Testis (tissue), 2 donors: Measurements from ENCODE around the gene TMEM208.

Source experiments
- POLR2A ChIP-seq: fragments of 450-650 bp; IDR thresholded peaks from one replicate; pipeline ENCODE4 v1.6.1; 2017; ENCODE audit warnings: antibody characterized with exemption, mild to moderate bottlenecking, moderate library complexity
- TF ChIP-seq, protein P1 (sequence below), 3 experiments: fragments of 450-650 bp in 2 of 3; fragments of 200-600 bp in 1 of 3; sonication (generic) in 1 of 3; IDR thresholded peaks; one replicate each; pipeline ENCODE4 v1.5.1; 2016 to 2019; ENCODE audit warnings: antibody characterized with exemption in 3 of 3, mild to moderate bottlenecking in 2 of 3, moderate library complexity in 1 of 3

DNA sequence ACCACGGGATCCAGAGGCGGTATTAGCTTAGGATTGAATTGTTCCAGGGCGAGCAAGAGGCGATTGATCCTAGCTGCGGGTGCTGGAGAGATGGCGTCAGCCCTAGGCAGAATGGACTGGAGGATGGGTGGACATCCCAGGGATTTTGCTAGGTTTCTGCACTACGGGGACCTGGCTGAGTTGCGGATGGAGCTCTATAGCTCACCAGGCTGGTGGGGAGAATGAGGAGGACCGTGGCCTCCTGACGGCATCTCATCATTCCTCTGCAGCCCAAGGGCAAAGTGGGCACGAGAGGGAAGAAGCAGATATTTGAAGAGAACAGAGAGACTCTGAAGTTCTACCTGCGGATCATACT lies 614 bp downstream of the TMEM208 start:
- no peak for TF ChIP-seq POLR2A
- TF ChIP-seq, protein P1, sequence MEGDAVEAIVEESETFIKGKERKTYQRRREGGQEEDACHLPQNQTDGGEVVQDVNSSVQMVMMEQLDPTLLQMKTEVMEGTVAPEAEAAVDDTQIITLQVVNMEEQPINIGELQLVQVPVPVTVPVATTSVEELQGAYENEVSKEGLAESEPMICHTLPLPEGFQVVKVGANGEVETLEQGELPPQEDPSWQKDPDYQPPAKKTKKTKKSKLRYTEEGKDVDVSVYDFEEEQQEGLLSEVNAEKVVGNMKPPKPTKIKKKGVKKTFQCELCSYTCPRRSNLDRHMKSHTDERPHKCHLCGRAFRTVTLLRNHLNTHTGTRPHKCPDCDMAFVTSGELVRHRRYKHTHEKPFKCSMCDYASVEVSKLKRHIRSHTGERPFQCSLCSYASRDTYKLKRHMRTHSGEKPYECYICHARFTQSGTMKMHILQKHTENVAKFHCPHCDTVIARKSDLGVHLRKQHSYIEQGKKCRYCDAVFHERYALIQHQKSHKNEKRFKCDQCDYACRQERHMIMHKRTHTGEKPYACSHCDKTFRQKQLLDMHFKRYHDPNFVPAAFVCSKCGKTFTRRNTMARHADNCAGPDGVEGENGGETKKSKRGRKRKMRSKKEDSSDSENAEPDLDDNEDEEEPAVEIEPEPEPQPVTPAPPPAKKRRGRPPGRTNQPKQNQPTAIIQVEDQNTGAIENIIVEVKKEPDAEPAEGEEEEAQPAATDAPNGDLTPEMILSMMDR (IDR thresholded peaks at IDR 0.05) = no peak
